Sigmoid colon (tissue), 7 donors: ENCODE measurements around the gene MRPL44. TPM values are rescaled to one million over a fixed set of nuclear protein-coding genes. Genes with fewer than 3 reads are reported as not detected.
A peak's percentile ranks its signal among the peaks of the same experiment; 100 is the strongest.

ENCODE experiments used
- DNase-seq: peaks from one replicate; pipeline ENCODE4 v3.0.0-alpha.2; 2019
- H3K27ac ChIP-seq, 4 donors: fragments of 200-600 bp; sonication (generic); one replicate each; pipeline ENCODE4 v1.5.1; 2016 to 2019; ENCODE audit warnings: mild to moderate bottlenecking in 1 of 4
- H3K27me3 ChIP-seq, 3 donors: fragments of 200-600 bp; sonication (generic); one replicate each; pipeline ENCODE4 v1.5.1; 2019; ENCODE audit warnings: mild to moderate bottlenecking in 1 of 3
- H3K36me3 ChIP-seq, 4 donors: fragments of 200-600 bp; sonication (generic); one replicate each; pipeline ENCODE4 v1.5.1; 2016 to 2019
- H3K4me1 ChIP-seq, 4 donors: fragments of 200-600 bp; sonication (generic); one replicate each; pipeline ENCODE4 v1.5.1; 2017 to 2019
- H3K4me3 ChIP-seq, 4 donors: fragments of 200-600 bp; sonication (generic); one replicate each; pipeline ENCODE4 v1.5.1; 2017 to 2019; ENCODE audit warnings: mild to moderate bottlenecking in 2 of 4, moderate library complexity in 1 of 4
- H3K9me3 ChIP-seq, 4 donors: fragments of 200-600 bp in 3 of 4; sonication (generic) in 3 of 4; one replicate each; pipeline versions ENCODE4 v1.5.1 to v1.6.1; 2013 to 2019
- EP300 ChIP-seq, 4 donors: sonication (generic); formaldehyde crosslinking; IDR thresholded peaks; one replicate each; pipeline ENCODE4 v1.6.1; 2017; ENCODE audit warnings: antibody characterized with exemption in 4 of 4
- POLR2A ChIP-seq, 2 donors: fragments of 450-650 bp; IDR thresholded peaks; one replicate each; pipeline ENCODE4 v1.6.1; 2016; ENCODE audit warnings: antibody characterized with exemption in 2 of 2, mild to moderate bottlenecking in 2 of 2, moderate library complexity in 2 of 2
- POLR2AphosphoS5 ChIP-seq, 4 donors: sonication (generic); formaldehyde crosslinking; IDR thresholded peaks; one replicate each; pipeline ENCODE4 v1.6.1; 2017; ENCODE audit warnings: antibody characterized with exemption in 4 of 4
- WGBS, 2 donors: extraction: QIAGEN DNeasy Blood & Tissue Kit; methylation state at CpG; one replicate each; pipeline ENCODE4 v1.1.7; 2013; 5-methylcytosine and 5-hydroxymethylcytosine counted together
- intact Hi-C: fragments of 100-400 bp; cut with DNase I; formaldehyde crosslinking; loops from one replicate; pipeline ENCODE4 v1.15.1; 2023
- polyA plus RNA-seq, 3 donors: library from polyadenylated mRNA; stranded (reverse); fragments of 200-250 nt; gene quantifications; one replicate each; pipeline ENCODE4 v1.2.3, GENCODE V29; 2013
- total RNA-seq, 4 donors: library from RNA; depleted of rRNA; stranded (reverse); fragments of >200 nt; gene quantifications; one replicate each; pipeline ENCODE4 v1.1.0, GENCODE V29; 2016
- TF ChIP-seq, protein P1 (sequence below), 4 experiments: fragments of 450-650 bp in 3 of 4; fragments of 200-600 bp in 1 of 4; IDR thresholded peaks; one replicate each; pipeline ENCODE4 v1.5.1; 2016 to 2019; ENCODE audit warnings: antibody characterized with exemption in 4 of 4, mild to moderate bottlenecking in 3 of 4, moderate library complexity in 2 of 4
- donor health status: healthy with polysubstance abuse.
- donor health status: Bipolar disorder and iron deficiency.
- donor health status: healthy.

MRPL44 gene
- total and polyA plus RNA-seq, 7 donors, result 14.9 to 51.3 (median 22.8) TPM

DNA sequence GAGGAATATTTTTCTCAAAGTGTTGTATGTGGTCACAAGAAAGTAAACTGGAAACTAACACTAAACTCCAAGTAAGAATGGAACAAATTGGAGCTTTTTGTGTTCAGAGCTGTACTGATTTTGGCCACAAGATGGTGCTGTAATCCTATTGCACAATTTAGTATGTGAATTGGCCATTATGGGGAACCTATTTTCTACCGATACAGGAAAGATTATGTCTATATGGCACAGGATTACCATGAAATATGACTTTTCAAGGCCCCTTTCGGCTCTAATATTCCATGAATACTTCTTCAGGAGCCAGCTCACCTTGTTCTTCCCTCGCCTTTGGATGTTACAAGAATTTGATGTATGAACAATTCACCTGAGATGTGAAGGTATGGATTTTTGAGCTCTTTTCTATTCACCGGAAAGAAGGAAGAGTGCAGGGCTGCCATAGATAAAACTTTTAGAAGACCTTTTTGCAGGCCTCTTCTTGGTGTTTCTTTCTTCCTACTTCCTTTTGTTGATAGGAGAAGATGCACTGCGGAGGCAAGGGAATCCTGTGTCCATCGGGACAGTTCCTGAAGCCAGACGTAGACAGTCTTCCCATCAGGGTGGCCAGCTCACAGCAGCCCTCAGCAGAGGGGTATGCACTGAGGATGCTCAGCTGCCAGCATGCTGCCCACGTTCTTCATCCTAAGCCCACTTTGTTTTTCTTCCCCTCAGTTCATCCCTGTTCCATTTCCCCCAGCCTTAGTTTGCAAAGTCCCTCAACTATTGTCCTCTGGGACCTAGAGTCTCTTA, 13.3 kb downstream of the MRPL44 start:
- TF ChIP-seq EP300 (IDR thresholded peaks at IDR 0.05), result no peak
- TF ChIP-seq, protein P1, sequence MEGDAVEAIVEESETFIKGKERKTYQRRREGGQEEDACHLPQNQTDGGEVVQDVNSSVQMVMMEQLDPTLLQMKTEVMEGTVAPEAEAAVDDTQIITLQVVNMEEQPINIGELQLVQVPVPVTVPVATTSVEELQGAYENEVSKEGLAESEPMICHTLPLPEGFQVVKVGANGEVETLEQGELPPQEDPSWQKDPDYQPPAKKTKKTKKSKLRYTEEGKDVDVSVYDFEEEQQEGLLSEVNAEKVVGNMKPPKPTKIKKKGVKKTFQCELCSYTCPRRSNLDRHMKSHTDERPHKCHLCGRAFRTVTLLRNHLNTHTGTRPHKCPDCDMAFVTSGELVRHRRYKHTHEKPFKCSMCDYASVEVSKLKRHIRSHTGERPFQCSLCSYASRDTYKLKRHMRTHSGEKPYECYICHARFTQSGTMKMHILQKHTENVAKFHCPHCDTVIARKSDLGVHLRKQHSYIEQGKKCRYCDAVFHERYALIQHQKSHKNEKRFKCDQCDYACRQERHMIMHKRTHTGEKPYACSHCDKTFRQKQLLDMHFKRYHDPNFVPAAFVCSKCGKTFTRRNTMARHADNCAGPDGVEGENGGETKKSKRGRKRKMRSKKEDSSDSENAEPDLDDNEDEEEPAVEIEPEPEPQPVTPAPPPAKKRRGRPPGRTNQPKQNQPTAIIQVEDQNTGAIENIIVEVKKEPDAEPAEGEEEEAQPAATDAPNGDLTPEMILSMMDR (IDR thresholded peaks at IDR 0.05), result peak; percentile 44 to 92 (median 74)
- no peak overlapping the region for H3K4me3 ChIP-seq
- H3K27ac ChIP-seq, result no peak overlapping the region
- intact Hi-C loops, result loop anchor here (2.0 to 10.0 kb wide), 2 partner anchors 314 to 394 kb away; no protein-coding TSS in a partner anchor
- no peaks in the 10 kb centered on the region for H3K27me3 ChIP-seq
- DNase-seq, result no peak
- H3K4me1 ChIP-seq, result no peaks in the 10 kb centered on the region
- H3K9me3 ChIP-seq, result no peaks in the 10 kb centered on the region
- peaks cover 9 to 33% (median 11%) of the 10 kb centered on the region in 4 donors for H3K36me3 ChIP-seq
- WGBS, 2 donors, result 68 to 70% methylated on average over 8 of the region's 8 CpGs

DNA sequence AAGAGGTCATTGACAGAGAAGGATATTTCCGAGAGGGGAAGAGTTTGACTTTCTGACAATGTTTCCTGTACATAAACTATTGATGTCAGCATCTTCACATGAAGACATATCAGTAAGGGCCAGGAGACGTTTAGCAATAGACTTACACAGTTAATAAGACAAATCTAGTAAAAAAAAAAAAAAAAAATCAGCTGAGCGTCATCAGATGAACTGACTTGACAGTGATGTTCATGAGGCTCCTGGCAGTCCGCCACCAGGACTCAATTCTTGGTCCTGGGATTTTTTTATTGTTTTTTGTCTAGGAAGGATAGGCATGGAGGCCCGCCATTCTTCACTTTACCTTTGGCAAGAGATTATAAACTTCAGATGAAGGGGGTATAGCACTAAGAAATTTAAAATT, 14.5 kb downstream of the MRPL44 start:
- Histone ChIP-seq H3K27ac (no peak overlapping the region), H3K9me3 (no peaks in the 10 kb centered on the region), H3K36me3 (peaks cover 6 to 21% (median 8%) of the 10 kb centered on the region in 4 donors), H3K4me1 (no peaks in the 10 kb centered on the region), H3K4me3 (no peak overlapping the region), H3K27me3 (no peaks in the 10 kb centered on the region)
- no peak for DNase-seq
- WGBS, 2 donors, result 90 to 92% methylated on average over 5 of the region's 5 CpGs
- TF ChIP-seq EP300 (IDR thresholded peaks at IDR 0.05) (no peak), POLR2A (IDR thresholded peaks at IDR 0.05) (no peak), POLR2AphosphoS5 (IDR thresholded peaks at IDR 0.05) (no peak)
- intact Hi-C loops, result loop anchor here (2.0 to 10.0 kb wide), 2 partner anchors 313 to 393 kb away; no protein-coding TSS in a partner anchor

DNA sequence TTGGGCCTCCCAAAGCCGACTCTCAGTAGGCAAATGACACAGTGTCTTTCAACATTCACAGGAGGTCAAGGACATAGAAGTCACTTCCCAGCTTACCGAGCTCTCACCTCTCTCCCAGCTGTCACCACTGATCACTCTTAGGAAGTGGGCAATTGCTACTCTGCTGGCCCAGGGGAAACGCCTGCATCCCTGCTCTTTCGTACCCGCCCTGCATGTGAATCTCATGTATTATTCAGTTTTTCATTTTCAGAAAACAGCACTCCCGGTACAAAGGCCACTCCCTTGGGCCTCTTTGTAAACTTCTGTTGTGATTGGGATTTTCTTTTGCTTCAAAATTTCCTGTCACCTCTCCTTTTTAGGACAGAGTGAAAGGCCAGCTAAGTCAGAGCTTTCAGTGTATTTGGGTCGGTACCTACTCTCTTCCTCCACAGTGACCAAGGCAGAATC, 15.4 kb downstream of the MRPL44 start:
- H3K9me3 ChIP-seq, result no peaks in the 10 kb centered on the region
- peaks cover 0 to 11% (median 0%) of the 10 kb centered on the region in 4 donors for H3K36me3 ChIP-seq
- H3K27me3 ChIP-seq, result no peaks in the 10 kb centered on the region
- intact Hi-C loops, result loop anchor here (10.0 kb wide), 1 partner anchor 392 kb away; no protein-coding TSS in a partner anchor
- H3K4me1 ChIP-seq, result no peaks in the 10 kb centered on the region
- H3K27ac ChIP-seq, result no peak overlapping the region
- DNase-seq, result no peak
- WGBS, 2 donors, result 49 to 77% methylated on average over 7 of the region's 7 CpGs
- TF ChIP-seq, protein P1 (IDR thresholded peaks at IDR 0.05), result no peak
- TF ChIP-seq POLR2A (IDR thresholded peaks at IDR 0.05) (no peak), EP300 (IDR thresholded peaks at IDR 0.05) (no peak), POLR2AphosphoS5 (IDR thresholded peaks at IDR 0.05) (no peak)
- H3K4me3 ChIP-seq, result no peak overlapping the region

DNA sequence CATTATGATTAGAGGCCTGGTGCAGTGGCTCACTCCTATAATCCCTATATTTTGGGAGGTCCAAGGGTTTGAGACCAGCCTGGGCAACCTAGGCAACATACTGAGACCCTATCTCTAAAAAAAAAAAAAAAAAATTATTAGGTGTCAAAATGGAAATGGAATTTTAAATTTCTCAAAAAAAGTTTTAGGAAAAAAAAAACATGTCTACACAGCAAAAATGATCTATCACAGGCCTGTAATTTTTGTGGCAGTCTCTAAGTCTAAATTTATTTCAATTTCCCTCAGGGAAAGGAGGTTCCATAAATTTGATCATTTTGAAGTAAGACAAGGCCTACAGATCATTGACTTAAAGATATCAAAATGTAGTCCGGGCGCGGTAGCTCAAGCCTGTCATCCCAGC, 16.3 kb downstream of the MRPL44 start:
- intact Hi-C loops, result loop anchor here (10.0 kb wide), 1 partner anchor 391 kb away; no protein-coding TSS in a partner anchor
- DNase-seq, result no peak
- Histone ChIP-seq H3K4me3 (no peak overlapping the region), H3K9me3 (no peaks in the 10 kb centered on the region), H3K36me3 (peaks cover 0 to 3% (median 0%) of the 10 kb centered on the region in 4 donors), H3K4me1 (no peaks in the 10 kb centered on the region), H3K27me3 (no peaks in the 10 kb centered on the region), H3K27ac (no peak overlapping the region)
- no peak for TF ChIP-seq EP300 (IDR thresholded peaks at IDR 0.05)
- TF ChIP-seq, protein P1 (IDR thresholded peaks at IDR 0.05), result no peak
- TF ChIP-seq POLR2AphosphoS5 (IDR thresholded peaks at IDR 0.05), result no peak
- TF ChIP-seq POLR2A (IDR thresholded peaks at IDR 0.05), result no peak
- WGBS, 2 donors, result 96 to 99% methylated on average over 3 of the region's 3 CpGs

DNA sequence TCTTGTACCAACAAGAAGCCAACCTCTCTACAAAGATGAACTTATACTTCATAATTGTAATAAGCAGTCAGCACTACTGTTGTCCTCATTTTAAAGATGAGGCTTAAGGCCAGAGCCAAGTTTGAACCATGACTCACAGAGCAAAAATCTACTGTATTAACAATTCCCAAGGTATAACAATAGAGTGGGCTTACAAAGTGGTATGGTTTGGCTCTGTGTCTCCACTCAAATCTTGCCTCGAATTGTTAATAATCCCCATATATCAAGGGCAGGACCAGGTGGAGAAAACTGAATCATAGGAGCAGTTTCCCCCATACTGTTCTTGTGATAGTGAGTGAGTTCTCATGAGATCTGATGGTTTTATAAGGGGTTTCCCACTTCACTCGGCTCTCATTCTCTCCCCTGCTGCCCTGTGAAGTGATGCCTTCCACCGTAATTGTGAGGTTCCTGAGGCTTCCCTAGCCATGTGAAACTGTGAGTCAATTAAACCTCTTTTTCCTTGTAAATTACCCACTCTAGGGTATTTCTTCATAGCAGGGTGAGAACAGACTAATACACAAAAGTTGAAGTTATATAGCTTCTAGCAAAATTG, 19.5 kb downstream of the MRPL44 start:
- intact Hi-C loops, result loop anchor here (10.0 kb wide), 1 partner anchor 388 kb away; no protein-coding TSS in a partner anchor
- H3K9me3 ChIP-seq, result no peaks in the 10 kb centered on the region

More for the DNA sequence above, 19.5 kb downstream of the MRPL44 start:
- WGBS, 2 donors, result 71 to 77% methylated on average over 3 of the region's 3 CpGs
- H3K27me3 ChIP-seq, result no peaks in the 10 kb centered on the region
- H3K27ac ChIP-seq, result no peak overlapping the region
- DNase-seq, result no peak
- TF ChIP-seq POLR2AphosphoS5 (IDR thresholded peaks at IDR 0.05) (no peak), EP300 (IDR thresholded peaks at IDR 0.05) (no peak), POLR2A (IDR thresholded peaks at IDR 0.05) (no peak)
- TF ChIP-seq, protein P1 (IDR thresholded peaks at IDR 0.05), result no peak
- H3K4me3 ChIP-seq, result no peak overlapping the region
- H3K36me3 ChIP-seq, result no peaks in the 10 kb centered on the region
- no peaks in the 10 kb centered on the region for H3K4me1 ChIP-seq
